GM13976 (cell line): ENCODE measurements around the gene FBL.

Experiments
- DNase-seq: peaks from one replicate; pipeline ENCODE4 v3.0.0; 2012; ENCODE audit warnings: low spot score
- in situ Hi-C: fragments of 300-500 bp; cut with MboI; formaldehyde crosslinking; loops from one replicate; pipeline ENCODE4 v1.12.0; 2022; ENCODE audit warnings: low sequenced_read_pairs, mixed read lengths, inconsistent platforms; ENCODE audit not compliant: unreplicated experiment
- TF ChIP-seq, protein P1 (sequence below): IDR thresholded peaks from 2 replicates; pipeline ENCODE4 v1.5.1; 2012; ENCODE audit warnings: borderline replicate concordance, mild to moderate bottlenecking; ENCODE audit not compliant: insufficient read depth; ENCODE audit errors: extremely low read depth, missing control alignments, control extremely low read depth

FBL gene

GRCh38 chr19:39873385-39873784 lies 27.2 kb upstream of the FBL start:
- TF ChIP-seq, protein P1, sequence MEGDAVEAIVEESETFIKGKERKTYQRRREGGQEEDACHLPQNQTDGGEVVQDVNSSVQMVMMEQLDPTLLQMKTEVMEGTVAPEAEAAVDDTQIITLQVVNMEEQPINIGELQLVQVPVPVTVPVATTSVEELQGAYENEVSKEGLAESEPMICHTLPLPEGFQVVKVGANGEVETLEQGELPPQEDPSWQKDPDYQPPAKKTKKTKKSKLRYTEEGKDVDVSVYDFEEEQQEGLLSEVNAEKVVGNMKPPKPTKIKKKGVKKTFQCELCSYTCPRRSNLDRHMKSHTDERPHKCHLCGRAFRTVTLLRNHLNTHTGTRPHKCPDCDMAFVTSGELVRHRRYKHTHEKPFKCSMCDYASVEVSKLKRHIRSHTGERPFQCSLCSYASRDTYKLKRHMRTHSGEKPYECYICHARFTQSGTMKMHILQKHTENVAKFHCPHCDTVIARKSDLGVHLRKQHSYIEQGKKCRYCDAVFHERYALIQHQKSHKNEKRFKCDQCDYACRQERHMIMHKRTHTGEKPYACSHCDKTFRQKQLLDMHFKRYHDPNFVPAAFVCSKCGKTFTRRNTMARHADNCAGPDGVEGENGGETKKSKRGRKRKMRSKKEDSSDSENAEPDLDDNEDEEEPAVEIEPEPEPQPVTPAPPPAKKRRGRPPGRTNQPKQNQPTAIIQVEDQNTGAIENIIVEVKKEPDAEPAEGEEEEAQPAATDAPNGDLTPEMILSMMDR: no peak
- no peak for DNase-seq
- in situ Hi-C loops: no loop called here

DNA sequence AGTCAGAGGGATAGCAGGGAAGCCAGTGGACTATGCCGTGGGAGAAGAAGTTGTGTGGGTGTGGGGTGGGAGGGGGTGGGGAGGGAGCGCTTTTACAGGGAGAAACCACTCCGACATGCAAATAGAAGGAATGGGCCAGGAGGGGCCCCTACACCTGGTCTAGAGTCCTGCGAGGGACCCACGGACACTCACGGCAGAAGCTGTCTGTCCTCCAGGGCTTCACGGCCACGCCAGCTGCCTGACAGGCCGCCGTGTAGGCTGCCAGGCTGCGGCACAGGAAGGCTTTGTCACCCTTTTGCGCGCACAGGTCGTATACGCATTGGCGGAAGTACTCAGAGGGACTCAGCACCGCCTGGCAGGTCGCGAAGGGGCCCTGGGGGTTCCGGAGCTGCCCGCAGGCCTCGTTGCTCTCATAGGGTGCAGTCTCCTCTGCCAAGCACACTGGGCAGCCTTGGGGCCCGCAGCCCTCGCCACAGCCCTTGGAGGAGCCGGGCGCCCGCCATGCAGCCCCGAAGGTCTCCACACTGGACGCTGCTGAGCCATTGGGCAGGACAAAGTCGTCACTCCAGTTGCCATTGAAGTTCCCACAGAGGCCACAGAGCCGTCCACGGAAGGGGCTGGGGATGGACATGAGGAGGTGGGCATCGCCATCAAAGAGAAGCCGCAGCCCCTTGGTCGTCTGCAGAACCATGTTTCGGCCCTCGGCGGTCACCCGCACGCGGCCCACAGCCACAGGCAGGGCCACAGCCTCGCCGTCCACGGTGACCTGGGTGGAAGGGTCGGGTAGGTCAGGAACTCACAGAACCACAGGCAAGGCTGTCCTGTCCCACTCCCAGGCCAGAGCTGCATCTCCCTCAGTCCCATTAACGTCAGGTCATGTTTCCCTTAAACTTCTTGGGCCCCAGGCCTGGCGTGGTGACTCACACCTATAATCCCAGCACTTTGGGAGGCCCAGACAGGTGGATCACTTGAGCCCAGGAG lies 26.0 kb upstream of the FBL start:
- in situ Hi-C loops: no loop called here
- no peak for DNase-seq
- TF ChIP-seq, protein P1: no peak

DNA sequence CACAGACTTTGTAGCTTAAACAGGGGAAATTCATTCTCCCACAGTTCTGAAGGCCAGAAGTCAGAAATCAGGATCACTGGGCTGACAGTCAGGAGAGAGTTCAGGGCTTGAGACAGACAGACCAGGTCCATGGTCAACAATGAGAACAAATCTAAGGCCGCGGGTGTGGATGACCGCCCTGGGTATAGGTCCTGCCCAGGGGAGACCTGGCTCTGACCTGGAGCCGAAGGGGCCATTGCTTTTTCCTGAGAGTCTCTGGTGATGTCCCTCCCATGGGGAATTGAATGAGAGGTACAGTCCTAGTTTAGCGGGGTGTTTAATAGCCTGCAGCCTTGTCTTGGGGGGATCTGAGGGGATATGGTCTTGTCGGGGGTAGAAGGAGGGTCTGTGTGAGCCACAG lies 25.2 kb upstream of the FBL start:
- TF ChIP-seq, protein P1: no peak
- in situ Hi-C loops: no loop called here
- no peak for DNase-seq

DNA sequence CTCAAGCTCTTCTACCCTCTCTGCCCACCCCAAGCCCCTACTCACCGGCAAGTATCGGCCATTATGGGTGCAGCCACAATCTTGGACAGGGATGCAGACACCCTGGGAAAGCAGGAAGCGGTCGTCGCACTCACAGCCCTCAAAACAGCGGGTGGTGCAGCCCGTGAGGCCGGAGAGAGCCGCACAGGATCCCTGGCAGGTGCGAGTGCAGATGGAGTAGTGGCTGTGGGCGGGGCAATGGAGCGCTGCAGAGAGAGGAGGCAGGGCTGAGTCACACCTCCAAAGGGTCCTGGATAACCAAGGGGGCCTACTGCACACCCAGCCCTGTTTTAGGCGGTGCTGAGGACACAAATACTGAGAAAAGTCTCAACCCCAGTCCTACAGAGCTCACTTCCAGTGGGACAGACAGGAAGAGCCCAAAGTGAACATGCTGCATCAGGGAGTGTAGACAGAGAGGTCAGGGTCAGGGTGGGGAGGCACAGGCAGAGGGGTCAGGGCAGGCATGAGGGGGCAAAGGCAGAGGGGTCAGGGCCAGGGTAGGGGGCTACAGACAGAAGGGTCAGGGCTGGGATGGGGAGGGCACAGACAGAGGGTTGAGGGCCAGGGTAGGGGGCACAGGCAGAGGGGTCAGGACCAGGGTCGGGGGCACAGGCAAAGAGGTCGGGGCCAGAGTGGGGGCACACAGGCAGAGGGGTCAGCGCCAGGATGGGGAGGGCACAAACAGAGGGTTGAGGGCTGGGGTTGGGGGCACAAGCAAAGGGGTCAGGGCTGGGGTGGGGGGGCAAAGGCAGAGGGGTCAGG lies 24.2 kb upstream of the FBL start:
- in situ Hi-C loops: no loop called here
- no peak for DNase-seq
- TF ChIP-seq, protein P1: no peak

DNA sequence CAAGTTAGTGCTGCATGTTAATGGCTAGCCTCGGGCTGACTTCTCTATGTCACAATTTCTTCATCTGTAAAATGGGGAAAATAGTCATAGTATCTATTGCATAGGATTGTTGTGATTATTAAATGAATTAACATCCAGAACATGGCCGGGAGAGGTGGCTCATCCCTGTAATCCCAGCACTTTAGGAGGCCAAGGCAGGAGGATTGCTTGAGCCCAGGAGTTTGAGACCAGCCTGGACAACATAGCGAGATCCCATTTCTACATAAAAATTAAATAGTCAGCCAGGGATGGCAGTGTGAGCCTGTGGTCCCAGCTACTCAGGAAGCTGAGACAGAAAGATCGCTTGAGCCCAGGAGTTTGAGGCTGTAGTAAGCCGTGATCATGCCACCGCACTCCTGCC lies 21.8 kb upstream of the FBL start:
- in situ Hi-C loops: no loop called here
- no peak for DNase-seq

GRCh38 chr19:39867133-39867532 lies 21.0 kb upstream of the FBL start:
- no peak for DNase-seq
- in situ Hi-C loops: no loop called here
- TF ChIP-seq, protein P1: no peak

More for the DNA sequence above, 21.8 kb upstream of the FBL start:
- TF ChIP-seq, protein P1: no peak
